ENCODE data around the gene ISCA1. TPM values are rescaled to one million over a fixed set of nuclear protein-coding genes. Genes with fewer than 3 reads are reported as not detected.
A peak's percentile ranks its signal among the peaks of the same experiment; 100 is the strongest.
"Not testable (repeated sequence)": the region's sequence is repeated elsewhere in the genome, so short reads cannot be mapped to it uniquely, and the experiment has no call there.

ISCA1 gene
- total RNA-seq, 1 donor from 2014 or later = 21.3 TPM

GRCh38 chr9:86308687-86309086 is 26.3 kb upstream of the ISCA1 start:
- no peaks in the 10 kb centered on the region for H3K27me3 ChIP-seq (ENCODE audit: control insufficient read depth, insufficient read depth, low read length)
- H3K36me3 ChIP-seq (ENCODE audit: control insufficient read depth, insufficient read depth, low read length) = peaks cover 11% of the 10 kb centered on the region
- DNase-seq (ENCODE audit: low read depth) (no peak), FAIRE-seq (no peak)
- TF ChIP-seq, protein P1, sequence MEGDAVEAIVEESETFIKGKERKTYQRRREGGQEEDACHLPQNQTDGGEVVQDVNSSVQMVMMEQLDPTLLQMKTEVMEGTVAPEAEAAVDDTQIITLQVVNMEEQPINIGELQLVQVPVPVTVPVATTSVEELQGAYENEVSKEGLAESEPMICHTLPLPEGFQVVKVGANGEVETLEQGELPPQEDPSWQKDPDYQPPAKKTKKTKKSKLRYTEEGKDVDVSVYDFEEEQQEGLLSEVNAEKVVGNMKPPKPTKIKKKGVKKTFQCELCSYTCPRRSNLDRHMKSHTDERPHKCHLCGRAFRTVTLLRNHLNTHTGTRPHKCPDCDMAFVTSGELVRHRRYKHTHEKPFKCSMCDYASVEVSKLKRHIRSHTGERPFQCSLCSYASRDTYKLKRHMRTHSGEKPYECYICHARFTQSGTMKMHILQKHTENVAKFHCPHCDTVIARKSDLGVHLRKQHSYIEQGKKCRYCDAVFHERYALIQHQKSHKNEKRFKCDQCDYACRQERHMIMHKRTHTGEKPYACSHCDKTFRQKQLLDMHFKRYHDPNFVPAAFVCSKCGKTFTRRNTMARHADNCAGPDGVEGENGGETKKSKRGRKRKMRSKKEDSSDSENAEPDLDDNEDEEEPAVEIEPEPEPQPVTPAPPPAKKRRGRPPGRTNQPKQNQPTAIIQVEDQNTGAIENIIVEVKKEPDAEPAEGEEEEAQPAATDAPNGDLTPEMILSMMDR (IDR thresholded peaks at IDR 0.05; ENCODE audit: insufficient read depth, low read length, severe bottlenecking) = no peak
- H3K4me3 ChIP-seq (ENCODE audit: low read depth, low read length) = no peak overlapping the region

GRCh38 chr9:86304236-86304730 is 21.9 kb upstream of the ISCA1 start:
- Histone ChIP-seq H3K27me3 (ENCODE audit: control insufficient read depth, insufficient read depth, low read length) (no peaks in the 10 kb centered on the region), H3K36me3 (ENCODE audit: control insufficient read depth, insufficient read depth, low read length) (peaks cover 22% of the 10 kb centered on the region), H3K4me3 (ENCODE audit: low read depth, low read length) (no peak overlapping the region)
- DNase-seq (ENCODE audit: low read depth) (no peak), FAIRE-seq (no peak)
- TF ChIP-seq, protein P1 (IDR thresholded peaks at IDR 0.05; ENCODE audit: insufficient read depth, low read length, severe bottlenecking) = no peak

DNA sequence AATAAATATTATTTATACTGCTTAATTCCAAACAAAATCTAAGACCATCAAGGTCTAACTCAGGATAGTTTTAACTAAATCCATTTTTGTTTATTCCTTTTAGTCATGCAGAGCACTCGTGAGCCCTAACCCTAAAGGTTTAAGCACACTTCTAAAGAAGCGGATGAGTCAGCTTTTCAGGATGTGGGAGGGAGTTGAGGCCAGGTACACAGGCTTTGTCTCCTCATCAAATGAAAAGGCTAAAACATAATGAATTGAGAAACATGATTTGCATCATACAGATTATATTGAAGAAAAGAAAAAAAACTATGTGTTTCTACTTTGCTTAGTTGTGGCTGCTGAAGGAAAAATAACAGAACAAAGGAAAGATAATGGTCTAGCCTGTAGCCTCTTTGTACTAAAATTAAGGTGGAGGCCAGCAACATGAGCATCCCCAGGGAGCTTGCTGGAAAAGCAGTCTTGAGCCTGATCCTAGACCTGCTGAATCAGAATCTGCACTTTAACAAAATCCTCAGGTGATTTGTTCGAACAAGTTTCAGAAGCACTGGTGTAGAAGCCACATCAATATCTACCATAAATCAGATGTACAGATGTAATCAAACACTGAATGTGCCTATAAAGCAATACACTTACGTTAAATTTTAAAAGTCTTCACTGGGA is 21.1 kb upstream of the ISCA1 start:
- FAIRE-seq (no peak), DNase-seq (ENCODE audit: low read depth) (peak; percentile 82)
- TF ChIP-seq, protein P1 (IDR thresholded peaks at IDR 0.05; ENCODE audit: insufficient read depth, low read length, severe bottlenecking) = no peak
- no peak overlapping the region for H3K4me3 ChIP-seq (ENCODE audit: low read depth, low read length)
- H3K27me3 ChIP-seq (ENCODE audit: control insufficient read depth, insufficient read depth, low read length) = no peaks in the 10 kb centered on the region
- peaks cover 26% of the 10 kb centered on the region for H3K36me3 ChIP-seq (ENCODE audit: control insufficient read depth, insufficient read depth, low read length)

GRCh38 chr9:86301686-86302085 is 19.3 kb upstream of the ISCA1 start:
- Histone ChIP-seq H3K4me3 (ENCODE audit: low read depth, low read length) (no peak overlapping the region), H3K36me3 (ENCODE audit: control insufficient read depth, insufficient read depth, low read length) (peaks cover 27% of the 10 kb centered on the region), H3K27me3 (ENCODE audit: control insufficient read depth, insufficient read depth, low read length) (no peaks in the 10 kb centered on the region)
- DNase-seq (ENCODE audit: low read depth) = no peak
- FAIRE-seq = no peak
- TF ChIP-seq, protein P1 (IDR thresholded peaks at IDR 0.05; ENCODE audit: insufficient read depth, low read length, severe bottlenecking) = no peak

DNA sequence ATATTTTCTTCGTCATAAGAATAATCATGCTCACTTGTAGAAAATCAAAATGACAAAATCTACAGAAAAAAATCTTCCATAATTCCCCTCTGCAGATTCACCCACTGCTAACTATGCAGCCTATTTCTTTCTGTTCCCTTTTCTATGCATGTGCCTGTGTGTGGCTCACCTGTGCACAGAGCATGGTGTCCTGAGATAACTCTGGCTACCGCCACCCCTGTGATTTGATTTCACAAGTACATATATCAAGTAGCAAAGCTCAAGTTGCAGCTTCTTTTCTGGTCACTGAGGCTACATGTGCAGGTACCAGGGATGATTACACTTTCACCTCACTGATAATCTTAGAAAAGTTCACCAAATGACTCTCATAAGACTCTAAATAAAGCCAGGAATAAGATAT is 18.4 kb upstream of the ISCA1 start:
- DNase-seq (ENCODE audit: low read depth) (no peak), FAIRE-seq (no peak)
- TF ChIP-seq, protein P1 (IDR thresholded peaks at IDR 0.05; ENCODE audit: insufficient read depth, low read length, severe bottlenecking) = no peak
- Histone ChIP-seq H3K36me3 (ENCODE audit: control insufficient read depth, insufficient read depth, low read length) (peaks cover 22% of the 10 kb centered on the region), H3K27me3 (ENCODE audit: control insufficient read depth, insufficient read depth, low read length) (no peaks in the 10 kb centered on the region), H3K4me3 (ENCODE audit: low read depth, low read length) (no peak overlapping the region)

GRCh38 chr9:86298873-86299272 is 16.5 kb upstream of the ISCA1 start:
- TF ChIP-seq, protein P1 (IDR thresholded peaks at IDR 0.05; ENCODE audit: insufficient read depth, low read length, severe bottlenecking) = no peak
- peaks cover 22% of the 10 kb centered on the region for H3K36me3 ChIP-seq (ENCODE audit: control insufficient read depth, insufficient read depth, low read length)
- no peak for DNase-seq (ENCODE audit: low read depth)
- FAIRE-seq = no peak
- no peak overlapping the region for H3K4me3 ChIP-seq (ENCODE audit: low read depth, low read length)
- H3K27me3 ChIP-seq (ENCODE audit: control insufficient read depth, insufficient read depth, low read length) = no peaks in the 10 kb centered on the region

GRCh38 chr9:86290341-86290740 is 8.0 kb upstream of the ISCA1 start:
- H3K4me3 ChIP-seq (ENCODE audit: low read depth, low read length); FAIRE-seq; H3K36me3 ChIP-seq (ENCODE audit: control insufficient read depth, insufficient read depth, low read length); DNase-seq (ENCODE audit: low read depth); H3K27me3 ChIP-seq (ENCODE audit: control insufficient read depth, insufficient read depth, low read length): not testable (repeated sequence)
